ENCODE measurements around the gene MYO1B.

Gene MYO1B

GRCh38 chr2:191245046-191245868, at the start of gene MYO1B:
TSS of gene MYO1B (plus strand) at chr2:191245404. CDS start at chr2:191276896, 31,492 bp downstream.
- DNase-seq, result peak; percentile 86

DNA sequence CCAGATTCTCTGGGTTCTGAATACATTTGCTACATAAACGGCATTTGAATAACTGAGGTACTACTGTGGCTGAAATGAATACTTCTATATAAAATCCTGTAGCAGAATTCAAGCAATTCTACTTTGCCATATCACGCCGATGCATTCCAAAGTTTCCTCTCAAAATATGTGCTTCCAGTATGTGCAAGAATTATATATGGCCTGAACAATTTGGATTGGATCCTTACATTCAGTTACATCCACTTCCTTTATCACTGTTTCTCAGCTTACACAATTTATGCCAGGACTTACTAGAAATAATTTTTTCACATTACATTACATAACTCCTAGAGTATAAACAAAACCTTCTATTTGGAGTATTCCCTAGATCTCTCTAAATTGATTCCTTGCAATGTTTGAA, 48.1 kb upstream of the MYO1B start:
- DNase-seq, result no peak

GRCh38 chr2:191198271-191198670, 46.9 kb upstream of the MYO1B start:
- DNase-seq, result no peak

GRCh38 chr2:191199929-191200512, 45.2 kb upstream of the MYO1B start:
- DNase-seq, result no peak

- no peak for DNase-seq
These were observed 44.3 kb upstream of the MYO1B start for GRCh38 chr2:191200910-191201309.

GRCh38 chr2:191202209-191202721, 42.9 kb upstream of the MYO1B start:
- peak; percentile 82 for DNase-seq

GRCh38 chr2:191202881-191203397, 42.3 kb upstream of the MYO1B start:
- peak; percentile 66 for DNase-seq

DNA sequence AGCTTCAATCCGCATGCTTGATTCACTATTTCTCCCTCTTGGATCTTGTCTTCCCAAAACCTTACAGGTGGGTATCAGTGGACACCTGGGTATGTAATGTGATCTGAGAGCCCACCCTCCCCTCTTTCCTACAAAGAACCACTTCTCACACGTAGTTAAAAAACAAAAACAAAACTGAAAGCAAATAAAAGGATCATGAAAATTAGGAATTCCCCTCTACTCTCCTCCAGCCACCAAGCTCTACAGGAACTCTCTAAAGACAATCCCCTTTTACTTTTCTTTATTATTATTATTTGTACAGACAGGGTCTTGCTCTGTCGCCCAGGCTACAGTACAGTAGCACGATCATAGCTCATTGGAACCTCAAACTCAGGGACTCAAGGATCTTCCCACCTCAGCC, 40.8 kb upstream of the MYO1B start:
- DNase-seq, result no peak

DNA sequence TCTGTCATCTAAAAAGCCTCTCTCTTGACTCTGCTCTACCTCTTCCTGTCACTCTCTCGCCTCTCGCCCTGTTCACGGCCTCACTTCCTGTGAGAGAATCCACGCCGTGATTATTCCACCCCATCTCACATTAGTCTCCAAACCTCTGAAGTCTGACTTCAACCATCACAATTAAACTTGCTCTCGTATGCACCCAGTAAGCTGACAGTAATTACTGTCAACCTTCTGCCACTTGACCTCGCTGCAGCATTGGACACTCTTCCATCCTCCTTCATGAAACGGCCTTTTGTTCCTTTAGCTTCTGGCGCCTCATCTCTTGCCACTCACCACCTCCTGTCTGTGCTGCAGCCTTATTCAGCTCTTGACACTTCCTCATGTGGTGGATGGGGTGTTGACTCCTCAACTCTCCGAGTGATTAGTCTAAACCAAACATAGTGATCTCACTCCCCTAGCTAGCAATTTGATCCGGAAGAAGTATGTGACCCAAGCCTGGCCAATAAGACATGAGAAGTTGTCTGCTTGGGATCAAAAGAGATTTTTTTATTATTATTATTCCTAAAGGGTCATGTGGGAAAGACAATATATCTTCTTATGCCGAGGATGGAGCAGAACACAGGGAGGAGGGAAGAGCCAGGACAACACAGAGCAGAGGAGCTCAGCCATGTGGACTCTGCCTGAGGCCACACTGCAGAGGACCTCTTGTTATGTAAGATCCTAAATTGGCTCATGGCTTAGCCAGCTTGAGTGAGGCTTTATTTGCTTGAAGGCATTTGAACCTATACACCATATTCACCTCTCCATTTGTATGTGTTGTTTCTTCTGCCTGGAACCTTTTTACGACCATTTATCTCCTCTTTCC, 38.4 kb upstream of the MYO1B start:
- no peak for DNase-seq

DNA sequence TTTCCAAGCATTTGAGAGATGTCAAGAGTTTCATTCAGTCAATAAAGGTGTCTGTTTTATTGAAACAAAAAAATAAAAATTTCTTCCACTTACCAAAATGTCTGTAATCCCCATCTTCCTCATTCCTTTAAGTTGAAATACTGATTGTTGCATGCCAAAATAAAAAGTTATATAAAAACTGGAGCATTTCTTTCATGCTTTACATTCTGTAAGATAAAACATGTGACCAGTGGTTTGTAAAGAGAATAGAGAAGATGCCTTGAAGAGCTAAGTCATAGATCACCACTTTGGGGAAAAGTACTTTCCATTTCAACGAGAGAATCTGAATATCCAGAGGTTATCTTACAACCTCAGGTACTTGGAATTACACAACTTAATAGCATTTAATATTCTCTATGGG, 35.9 kb upstream of the MYO1B start:
- DNase-seq, result peak; percentile 36

- no peak for DNase-seq
These were observed 33.1 kb upstream of the MYO1B start for GRCh38 chr2:191212119-191212518.

- no peak for DNase-seq
These were observed 31.9 kb upstream of the MYO1B start for GRCh38 chr2:191213333-191213732.

DNA sequence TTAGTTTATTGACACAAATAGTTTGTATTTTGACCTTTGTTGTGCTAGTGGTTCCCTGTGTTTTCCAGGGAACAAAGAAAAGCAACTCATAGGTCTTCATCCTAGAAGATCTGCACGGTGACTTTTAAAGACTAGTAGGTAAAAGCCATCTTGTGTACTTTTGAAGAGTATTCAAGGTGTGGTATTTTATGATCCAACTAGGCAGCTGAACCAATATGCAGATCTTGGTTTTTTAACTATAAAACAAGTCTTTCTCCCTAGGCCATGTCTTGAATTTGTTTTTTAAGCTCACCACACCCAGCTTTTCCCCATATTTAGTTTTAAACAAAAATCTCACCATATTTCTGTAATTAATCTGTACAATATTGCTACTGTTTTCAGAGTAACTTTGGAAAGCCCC, 30.0 kb upstream of the MYO1B start:
- DNase-seq, result no peak

DNA sequence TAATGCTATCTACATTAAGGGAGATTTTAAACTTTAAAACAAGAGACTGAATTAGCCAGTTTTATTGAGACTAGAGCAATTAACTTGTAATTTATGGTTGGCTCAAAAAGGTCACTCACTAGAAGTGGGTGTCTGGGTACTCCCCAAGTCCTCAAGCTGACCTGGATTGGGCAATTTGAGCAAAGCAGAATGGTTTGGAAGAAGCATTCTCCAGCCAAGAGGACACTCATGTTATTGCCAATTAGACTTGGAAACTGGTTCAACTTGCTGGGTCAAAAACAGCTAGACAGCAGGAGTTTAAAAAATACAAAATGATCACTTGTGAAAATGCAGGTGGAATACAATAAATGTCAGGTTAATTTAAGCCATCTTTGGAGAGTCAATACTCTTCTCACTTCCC, 29.5 kb upstream of the MYO1B start:
- DNase-seq, result no peak

DNA sequence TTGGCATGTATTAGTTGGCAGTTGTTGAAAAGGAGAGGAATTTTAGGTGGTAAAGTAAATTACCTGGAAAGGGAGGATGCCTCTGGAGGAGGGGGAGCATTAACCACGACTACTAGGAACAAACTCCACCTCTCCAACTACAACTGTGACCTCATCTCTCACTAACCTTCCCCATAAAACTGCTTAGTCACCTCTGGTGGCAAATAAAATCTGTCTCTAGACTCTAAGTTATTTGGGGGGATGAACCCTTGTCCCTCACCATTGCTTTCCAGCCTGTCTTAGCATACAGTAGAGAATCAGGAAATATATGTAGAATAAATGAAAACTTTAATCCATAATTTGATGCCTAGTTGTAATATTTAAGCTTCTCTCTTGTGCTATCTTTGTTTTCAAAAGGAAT, 27.6 kb upstream of the MYO1B start:
- peak; percentile 80 for DNase-seq

DNA sequence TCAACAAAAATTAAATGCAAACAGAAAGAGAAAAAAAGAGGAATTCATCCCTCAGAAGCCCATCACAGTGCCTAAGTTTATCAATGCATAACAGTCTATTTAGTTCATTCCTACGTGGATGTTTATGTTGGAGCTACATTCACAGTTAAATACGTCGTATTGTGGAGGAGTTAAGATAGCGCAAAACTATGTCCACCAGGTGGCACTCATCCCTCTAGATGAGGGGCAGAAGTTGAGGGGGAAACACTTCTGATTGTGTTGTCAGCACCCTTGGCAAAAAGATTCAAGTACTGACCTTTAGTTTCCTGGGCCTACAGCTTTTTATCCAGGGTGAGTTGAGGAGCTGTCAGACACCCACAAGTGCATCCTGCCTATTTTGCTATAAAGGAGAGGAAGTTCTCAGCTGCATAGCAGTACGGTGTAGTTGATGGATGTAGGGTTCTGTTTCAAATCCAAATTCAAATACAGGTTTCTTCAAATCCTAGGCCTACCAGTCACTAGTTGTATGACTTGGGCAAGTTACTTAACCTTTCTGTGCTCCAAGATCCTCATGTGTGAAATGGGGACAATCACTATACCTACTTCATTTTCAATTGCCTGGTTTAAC, 26.8 kb upstream of the MYO1B start:
- peak; percentile 77 for DNase-seq

DNA sequence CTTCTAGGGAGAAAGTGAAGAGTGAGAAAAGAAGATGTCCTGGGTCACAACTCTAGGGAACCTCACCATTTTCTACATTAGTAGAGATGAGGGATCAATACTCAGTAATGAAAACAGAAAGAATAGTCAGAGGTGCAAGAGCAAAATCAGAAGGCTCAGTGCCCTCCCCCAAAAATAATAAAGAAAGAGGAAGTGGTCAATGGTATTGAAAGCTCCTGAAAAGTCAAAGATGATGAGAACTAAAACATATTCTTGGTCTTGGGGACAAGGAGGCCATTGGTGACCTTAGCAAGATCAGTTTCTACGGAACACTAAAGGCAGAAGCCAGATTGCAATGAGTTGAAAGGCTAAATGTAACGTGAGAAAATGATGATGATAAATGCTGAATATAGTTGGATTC, 24.5 kb upstream of the MYO1B start:
- no peak for DNase-seq

GRCh38 chr2:191221666-191222065, 23.5 kb upstream of the MYO1B start:
- no peak for DNase-seq

GRCh38 chr2:191222507-191222906, 22.7 kb upstream of the MYO1B start:
- DNase-seq, result no peak

DNA sequence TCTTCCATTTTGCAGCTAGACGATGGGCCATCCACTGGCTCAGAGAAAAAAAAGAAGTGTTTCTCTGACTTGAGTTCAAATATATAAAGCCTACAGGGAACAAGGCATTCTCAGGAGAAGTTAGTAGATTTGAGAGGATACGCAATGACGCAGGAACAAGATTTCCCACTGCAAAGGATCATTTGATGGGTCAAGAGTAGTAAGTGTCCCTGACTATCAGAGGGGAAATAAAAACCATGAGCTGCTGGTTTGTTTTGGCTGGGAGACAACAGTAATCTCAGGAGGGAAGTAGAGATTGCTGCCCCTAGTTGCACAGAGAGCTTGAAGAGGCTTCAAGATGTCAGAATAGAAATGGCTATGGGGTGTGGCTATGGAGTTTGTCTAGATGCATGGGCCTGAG, 22.3 kb upstream of the MYO1B start:
- DNase-seq, result no peak

DNA sequence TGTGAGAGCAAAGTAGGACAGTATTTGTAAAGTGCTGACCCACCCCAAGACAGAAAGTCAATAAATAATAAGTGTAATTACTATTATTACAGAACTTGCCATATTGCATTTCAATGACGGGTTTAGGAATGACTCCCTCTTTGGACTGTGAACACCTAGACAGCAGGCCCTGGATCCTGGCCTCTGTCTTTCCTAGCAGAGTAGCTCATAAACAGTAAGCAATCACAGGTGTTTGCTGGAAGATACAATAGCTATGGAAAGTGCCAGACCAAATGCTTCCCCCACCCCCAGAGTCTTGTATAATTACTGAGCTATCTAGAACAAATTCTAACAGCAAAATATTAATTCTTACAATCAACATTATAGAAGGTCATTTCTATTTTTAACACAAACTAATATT, 20.1 kb upstream of the MYO1B start:
- DNase-seq, result no peak

GRCh38 chr2:191225690-191226089, 19.5 kb upstream of the MYO1B start:
- DNase-seq, result no peak

DNA sequence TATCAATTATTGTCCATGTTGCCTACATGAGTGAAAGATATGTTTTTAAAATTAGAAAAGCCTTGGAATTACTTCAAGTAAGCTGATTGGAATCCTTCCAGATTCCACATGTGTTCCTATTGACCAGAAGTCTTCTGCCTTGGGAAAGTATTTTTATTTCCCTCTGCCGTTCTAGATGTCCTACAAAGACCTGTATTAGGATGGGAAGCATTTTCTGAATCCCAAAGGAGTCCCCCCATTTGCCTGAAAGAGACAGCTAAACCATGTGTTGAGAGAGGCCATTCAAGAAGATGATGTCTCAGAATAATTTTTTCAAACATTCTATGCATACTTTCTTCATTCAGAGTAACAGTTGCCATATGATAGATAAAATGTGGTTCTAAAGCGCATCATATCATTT, 19.0 kb upstream of the MYO1B start:
- DNase-seq, result peak; percentile 33
